Coronary artery (tissue), 2 donors: ENCODE measurements around the gene RIC8B.

Source experiments
- DNase-seq: peaks from one replicate; pipeline ENCODE4 v3.0.0-alpha.2; 2017; ENCODE audit warnings: low spot score
- H3K27ac ChIP-seq, 2 donors: fragments of 200-600 bp; sonication (generic); one replicate each; pipeline ENCODE4 v1.5.1; 2016 to 2019
- H3K4me3 ChIP-seq: fragments of 200-600 bp; sonication (generic); 2 replicates; pipeline ENCODE4 v1.5.1; 2016; ENCODE audit warnings: mild to moderate bottlenecking, moderate library complexity
- CTCF ChIP-seq: fragments of 200-600 bp; sonication (generic); IDR thresholded peaks from one replicate; pipeline ENCODE4 v1.5.1; 2019; ENCODE audit warnings: antibody characterized with exemption

The RIC8B gene

GRCh38 chr12:106744600-106744999 lies 29.9 kb upstream of the RIC8B start:
- H3K4me3 ChIP-seq: no peak overlapping the region
- no peak overlapping the region for H3K27ac ChIP-seq
- no peak for DNase-seq
- no peak for TF ChIP-seq CTCF

- H3K4me3 ChIP-seq: no peak overlapping the region
- DNase-seq: no peak
- no peak for TF ChIP-seq CTCF
- H3K27ac ChIP-seq: no peak overlapping the region
These were observed 29.2 kb upstream of the RIC8B start for GRCh38 chr12:106745181-106745745.

GRCh38 chr12:106747973-106748436 lies 26.5 kb upstream of the RIC8B start:
- H3K27ac ChIP-seq: no peak overlapping the region
- no peak for DNase-seq
- no peak overlapping the region for H3K4me3 ChIP-seq
- TF ChIP-seq CTCF: no peak

- H3K4me3 ChIP-seq: no peak overlapping the region
- TF ChIP-seq CTCF: no peak
- no peak overlapping the region for H3K27ac ChIP-seq
- no peak for DNase-seq
These were observed 24.0 kb upstream of the RIC8B start for GRCh38 chr12:106750524-106750923.

- no peak for TF ChIP-seq CTCF
- no peak overlapping the region for H3K4me3 ChIP-seq
- no peak overlapping the region for H3K27ac ChIP-seq
- DNase-seq: no peak
These were observed 21.0 kb upstream of the RIC8B start for GRCh38 chr12:106753526-106753925.

- no peak overlapping the region for H3K27ac ChIP-seq
- TF ChIP-seq CTCF: no peak
- H3K4me3 ChIP-seq: no peak overlapping the region
- no peak for DNase-seq
These were observed 20.2 kb upstream of the RIC8B start for GRCh38 chr12:106754331-106754730.

- Histone ChIP-seq H3K4me3 (no peak overlapping the region), H3K27ac (peak overlapping the region in 1 of 2 donors; percentile 77)
- no peak for TF ChIP-seq CTCF
- DNase-seq: no peak
These were observed 16.7 kb upstream of the RIC8B start for GRCh38 chr12:106757623-106758348.
